Esophagus (tissue), 2 donors: ENCODE data around the gene PHC2. TPM values are rescaled to one million over a fixed set of nuclear protein-coding genes. Genes with fewer than 3 reads are reported as not detected.
A peak's percentile ranks its signal among the peaks of the same experiment; 100 is the strongest.
"Not testable (repeated sequence)": the region's sequence is repeated elsewhere in the genome, so short reads cannot be mapped to it uniquely, and the experiment has no call there.

Experiments
- H3K27ac ChIP-seq, 2 donors: one replicate each; pipeline ENCODE4 v1.5.1; 2013; ENCODE audit warnings: low read depth in 2 of 2, mild to moderate bottlenecking in 2 of 2, inconsistent platforms in 1 of 2, low read length in 1 of 2, moderate library complexity in 1 of 2
- H3K27me3 ChIP-seq, 2 donors: one replicate each; pipeline ENCODE4 v1.6.1; 2013; ENCODE audit warnings: low read length in 2 of 2, control low read depth in 1 of 2, mild to moderate bottlenecking in 1 of 2; ENCODE audit not compliant: insufficient read depth in 2 of 2, control insufficient read depth in 1 of 2
- H3K36me3 ChIP-seq, 2 donors: one replicate each; pipeline ENCODE4 v1.6.1; 2013; ENCODE audit warnings: low read length in 1 of 2; ENCODE audit not compliant: control insufficient read depth in 2 of 2, insufficient read depth in 2 of 2
- H3K4me1 ChIP-seq, 2 donors: one replicate each; pipeline ENCODE4 v1.6.1; 2013; ENCODE audit warnings: low read length in 1 of 2; ENCODE audit not compliant: control insufficient read depth in 2 of 2, insufficient read depth in 2 of 2
- H3K4me3 ChIP-seq, 2 donors: one replicate each; pipeline ENCODE4 v1.5.1; 2013; ENCODE audit warnings: low read length in 2 of 2, mild to moderate bottlenecking in 2 of 2, low read depth in 1 of 2, moderate library complexity in 1 of 2
- H3K9me3 ChIP-seq, 2 donors: one replicate each; pipeline ENCODE4 v1.6.1; 2013; ENCODE audit warnings: mild to moderate bottlenecking in 2 of 2, low read depth in 1 of 2, low read length in 1 of 2, moderate library complexity in 1 of 2; ENCODE audit not compliant: control insufficient read depth in 2 of 2, insufficient read depth in 1 of 2
- WGBS, 2 donors: extraction: QIAGEN DNeasy Blood & Tissue Kit; methylation state at CpG; one replicate each; pipeline ENCODE4 v1.1.7; 2013; 5-methylcytosine and 5-hydroxymethylcytosine counted together
- polyA plus RNA-seq, 2 donors: library from polyadenylated mRNA; stranded (reverse); fragments of 200-250 nt; gene quantifications; one replicate each; pipeline ENCODE4 v1.2.3, GENCODE V29; 2013
- donor health status: healthy with polysubstance abuse.
- donor health status: Bipolar disorder and iron deficiency.

The PHC2 gene
- polyA plus RNA-seq, 2 donors: 28.0 to 46.4 TPM

DNA sequence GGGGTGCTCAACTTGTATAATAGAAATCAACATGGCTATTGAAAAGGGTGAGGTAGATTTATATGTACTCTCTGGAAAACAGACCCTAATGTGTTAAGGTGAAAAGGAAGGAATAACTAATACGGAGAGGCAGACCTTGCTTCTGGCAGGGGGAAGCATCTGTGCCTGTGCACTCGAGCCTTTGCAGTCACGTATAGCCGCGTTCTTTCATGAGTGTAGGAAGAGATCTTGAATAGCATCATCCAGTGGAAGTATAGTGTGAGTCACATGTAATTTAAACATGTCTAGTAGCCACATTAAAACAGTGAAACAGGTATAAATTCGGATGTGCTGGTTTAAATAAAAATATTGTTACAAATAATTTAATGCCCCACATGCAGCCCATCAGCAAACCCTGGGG, 112.9 kb downstream of the PHC2 start:
- Histone ChIP-seq H3K4me3 (no peak overlapping the region), H3K4me1 (no peaks in the 10 kb centered on the region), H3K27ac (no peak overlapping the region), H3K36me3 (peaks cover 0 to 3% of the 10 kb centered on the region in 2 donors), H3K27me3 (no peaks in the 10 kb centered on the region), H3K9me3 (no peaks in the 10 kb centered on the region)
- 67 to 73% methylated on average over 6 of the region's 6 CpGs for WGBS, 2 donors

DNA sequence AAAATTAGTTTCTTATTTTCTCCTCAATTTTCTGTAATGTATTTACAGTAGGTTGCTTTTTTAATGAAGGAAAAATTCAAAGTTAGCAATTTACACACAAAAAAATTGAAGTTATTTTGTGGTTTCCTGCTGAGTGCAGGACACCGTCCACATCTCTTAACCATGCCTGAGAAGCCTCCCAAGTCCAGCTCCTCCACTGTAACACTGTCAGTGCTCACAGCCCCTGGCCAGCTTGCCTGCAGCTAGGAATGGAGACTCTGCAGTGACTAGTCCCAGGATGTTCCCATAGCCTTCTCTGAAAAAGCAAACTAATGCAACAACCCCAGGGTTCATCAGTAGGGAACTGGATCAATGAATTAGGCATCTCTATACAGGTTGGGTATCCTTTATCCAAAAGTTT, 113.5 kb downstream of the PHC2 start:
- Histone ChIP-seq H3K27me3 (no peaks in the 10 kb centered on the region), H3K4me1 (no peaks in the 10 kb centered on the region), H3K27ac (no peak overlapping the region), H3K4me3 (no peak overlapping the region), H3K9me3 (no peaks in the 10 kb centered on the region), H3K36me3 (no peaks in the 10 kb centered on the region)
- 67 to 74% methylated on average over 1 of the region's 1 CpG for WGBS, 2 donors

DNA sequence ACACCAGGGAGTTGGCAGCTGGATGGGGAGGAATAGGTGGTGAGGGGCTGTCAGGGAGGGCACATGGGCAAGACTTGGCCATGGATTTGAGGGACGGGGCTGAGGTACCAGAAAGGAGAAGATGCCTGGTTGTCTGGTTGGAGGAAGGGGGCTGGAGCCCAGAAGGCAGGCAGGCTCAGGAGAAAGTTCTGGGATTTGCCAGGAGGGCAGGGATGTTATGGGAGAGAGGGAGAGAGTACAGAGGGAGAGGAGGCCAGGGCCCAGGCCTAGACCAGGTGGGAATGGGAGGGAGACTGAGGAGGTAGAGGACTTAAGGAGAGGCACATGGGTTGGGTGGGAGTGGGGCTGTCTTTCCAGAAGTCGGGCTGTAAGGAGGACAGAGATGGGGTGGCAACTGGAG, 114.3 kb downstream of the PHC2 start:
- Histone ChIP-seq H3K36me3 (no peaks in the 10 kb centered on the region), H3K4me3 (no peak overlapping the region), H3K4me1 (no peaks in the 10 kb centered on the region), H3K9me3 (no peaks in the 10 kb centered on the region), H3K27me3 (no peaks in the 10 kb centered on the region), H3K27ac (no peak overlapping the region)
- WGBS, 2 donors: 71 to 83% methylated on average over 2 of the region's 2 CpGs

DNA sequence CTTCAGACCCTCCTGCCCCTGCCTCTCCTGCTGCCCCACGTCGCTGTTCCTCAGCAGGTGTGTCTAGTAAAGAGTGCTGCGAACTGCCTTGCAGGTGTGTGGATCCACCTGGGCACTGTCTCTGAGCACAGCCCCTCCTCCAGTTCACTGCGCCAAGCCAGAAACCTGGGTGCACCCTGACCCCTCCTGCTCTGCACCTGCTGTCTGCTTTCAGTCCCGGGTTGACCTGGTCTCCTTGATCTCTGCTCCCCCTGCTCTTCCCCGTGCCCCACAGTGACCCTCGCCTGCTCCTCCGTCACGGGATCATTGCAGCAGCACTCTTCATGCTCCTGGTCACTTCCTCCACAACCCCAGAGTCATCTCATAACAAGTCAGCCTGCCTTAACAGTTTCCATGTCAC, 116.5 kb downstream of the PHC2 start:
- H3K27me3 ChIP-seq: no peaks in the 10 kb centered on the region
- H3K9me3 ChIP-seq: no peaks in the 10 kb centered on the region
- no peaks in the 10 kb centered on the region for H3K36me3 ChIP-seq
- peaks cover 0 to 3% of the 10 kb centered on the region in 2 donors for H3K4me1 ChIP-seq
- no peak overlapping the region for H3K27ac ChIP-seq
- WGBS, 2 donors: 81 to 92% methylated on average over 9 of the region's 9 CpGs
- H3K4me3 ChIP-seq: no peak overlapping the region

DNA sequence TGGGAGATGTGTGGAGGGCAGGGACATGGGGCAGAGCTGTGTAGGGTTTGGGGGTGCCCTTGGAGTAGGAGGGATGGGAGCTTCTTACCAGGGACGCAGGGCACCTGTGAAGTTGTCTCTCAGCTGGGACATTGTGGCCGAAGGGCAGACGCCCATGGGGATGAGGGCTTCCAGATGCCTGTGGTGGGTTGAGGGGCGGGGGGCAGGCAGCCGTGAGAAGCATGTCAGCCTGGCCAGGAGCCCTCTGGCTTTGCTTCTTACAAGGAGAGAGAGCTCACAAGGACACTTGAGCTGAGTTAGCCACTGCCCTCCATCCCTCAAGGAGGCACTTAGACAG, 118.5 kb downstream of the PHC2 start:
- Histone ChIP-seq H3K4me3 (no peak overlapping the region), H3K36me3 (no peaks in the 10 kb centered on the region), H3K27me3 (no peaks in the 10 kb centered on the region), H3K9me3 (no peaks in the 10 kb centered on the region), H3K27ac (no peak overlapping the region), H3K4me1 (peaks cover 0 to 3% of the 10 kb centered on the region in 2 donors)
- 86 to 93% methylated on average over 5 of the region's 5 CpGs for WGBS, 2 donors

DNA sequence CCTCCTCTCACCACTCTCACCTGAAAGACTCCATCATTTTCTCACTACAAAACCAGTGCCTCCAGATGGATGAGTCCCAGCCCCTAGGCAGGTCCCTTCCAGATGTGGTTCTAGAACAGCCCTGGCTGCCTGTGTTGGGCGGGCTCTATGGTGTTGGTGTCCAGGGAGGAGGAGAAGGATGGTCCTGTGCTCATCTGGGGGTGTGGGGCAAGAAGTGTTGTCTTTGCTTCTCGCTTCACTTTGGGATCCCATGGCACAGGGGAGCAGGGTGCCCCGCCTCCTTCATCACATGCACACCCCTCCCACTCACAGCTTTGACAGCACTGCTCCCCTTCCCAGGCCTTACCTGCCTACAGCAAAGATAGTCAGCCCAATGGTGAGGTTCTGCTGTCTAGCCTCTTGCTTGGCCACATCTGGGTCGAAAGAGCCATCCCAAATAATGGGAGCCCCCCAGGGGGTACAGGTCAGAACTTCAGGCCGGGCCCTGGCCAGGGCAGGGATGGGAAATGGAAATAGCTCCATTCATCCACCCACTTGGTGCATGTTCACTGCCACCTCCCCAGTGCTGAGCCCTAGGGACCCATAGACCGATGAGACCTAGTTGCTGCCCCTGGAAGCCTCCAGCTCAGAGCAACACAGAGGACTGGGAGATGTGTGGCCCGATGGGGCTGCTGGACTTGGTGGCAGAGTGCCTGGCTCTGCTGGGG, 119.0 kb downstream of the PHC2 start:
- Histone ChIP-seq H3K4me3 (no peak overlapping the region), H3K27ac (no peak overlapping the region), H3K4me1 (peaks cover 0 to 8% of the 10 kb centered on the region in 2 donors), H3K27me3 (no peaks in the 10 kb centered on the region), H3K9me3 (no peaks in the 10 kb centered on the region), H3K36me3 (no peaks in the 10 kb centered on the region)
- WGBS, 2 donors: 86 to 87% methylated on average over 7 of the region's 7 CpGs

DNA sequence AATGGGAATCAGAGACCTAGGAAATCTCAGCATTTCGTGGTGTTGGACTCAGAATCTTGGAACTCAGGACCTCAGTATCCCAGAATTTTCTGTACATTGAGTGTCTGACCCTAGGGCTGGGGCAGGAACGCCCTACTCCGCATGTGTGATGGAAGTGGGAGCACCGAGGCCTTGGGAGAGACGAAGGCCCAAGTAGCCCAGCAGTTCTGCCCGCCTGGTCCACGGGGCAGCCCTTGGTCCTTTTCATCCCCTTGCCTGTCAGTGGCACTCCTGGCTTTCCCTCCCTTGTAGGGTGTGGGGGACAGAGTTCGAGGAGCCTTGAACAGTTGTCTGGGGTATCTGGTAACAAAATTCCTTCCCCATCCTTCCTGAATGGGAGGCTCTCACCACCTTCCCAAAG, 120.2 kb downstream of the PHC2 start:
- H3K27me3 ChIP-seq: no peaks in the 10 kb centered on the region
- H3K27ac ChIP-seq: no peak overlapping the region
- 79 to 91% methylated on average over 8 of the region's 8 CpGs for WGBS, 2 donors
- no peaks in the 10 kb centered on the region for H3K36me3 ChIP-seq
- H3K4me3 ChIP-seq: no peak overlapping the region
- H3K9me3 ChIP-seq: no peaks in the 10 kb centered on the region
- peaks cover 2 to 10% of the 10 kb centered on the region in 2 donors for H3K4me1 ChIP-seq

DNA sequence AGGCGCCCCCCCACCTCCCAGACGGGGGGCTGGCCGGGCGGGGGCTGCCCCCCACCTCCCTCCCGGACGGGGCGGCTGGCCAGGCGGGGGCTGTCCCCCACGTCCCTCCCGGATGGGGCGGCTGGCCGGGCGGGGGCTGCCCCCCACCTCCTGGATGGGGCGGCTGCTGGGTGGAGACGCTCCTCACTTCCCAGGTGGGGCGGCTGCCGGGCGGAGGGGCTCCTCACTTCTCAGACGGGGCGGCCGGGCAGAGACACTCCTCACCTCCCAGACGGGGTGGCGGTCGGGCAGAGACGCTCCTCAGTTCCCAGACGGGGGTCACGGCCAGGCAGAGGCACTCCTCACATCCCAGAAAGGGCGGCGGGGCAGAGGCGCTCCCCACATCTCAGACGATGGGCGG, 121.5 kb downstream of the PHC2 start:
- H3K27me3 ChIP-seq, H3K36me3 ChIP-seq, H3K9me3 ChIP-seq, H3K27ac ChIP-seq, H3K4me3 ChIP-seq: not testable (repeated sequence)
- H3K4me1 ChIP-seq: peaks cover 2 to 10% of the 10 kb centered on the region in 2 donors
- WGBS, 2 donors: 92 to 96% methylated on average over 19 to 32 of the region's 32 CpGs

DNA sequence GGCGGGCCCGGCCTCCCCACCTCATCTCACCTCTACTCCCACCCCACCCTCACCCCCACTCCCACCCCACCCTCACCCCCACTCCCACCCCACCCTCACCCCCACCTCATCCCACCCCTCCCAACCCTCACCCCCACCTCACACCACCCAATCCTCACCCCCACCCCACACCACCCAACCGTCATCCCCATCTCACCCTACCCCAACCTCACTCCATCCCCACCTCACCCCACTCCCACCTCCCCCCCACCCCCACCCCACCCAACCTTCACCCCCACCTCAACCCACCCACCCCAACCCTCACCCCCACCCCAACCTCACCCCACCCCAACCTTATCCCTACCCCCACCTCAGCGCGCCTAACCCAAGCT, 123.4 kb downstream of the PHC2 start:
- no peaks in the 10 kb centered on the region for H3K27me3 ChIP-seq
- 73 to 75% methylated on average over 5 of the region's 5 CpGs for WGBS, 2 donors
- peaks cover 2 to 10% of the 10 kb centered on the region in 2 donors for H3K4me1 ChIP-seq
- H3K36me3 ChIP-seq: no peaks in the 10 kb centered on the region
- no peak overlapping the region for H3K4me3 ChIP-seq
- H3K9me3 ChIP-seq: no peaks in the 10 kb centered on the region
- no peak overlapping the region for H3K27ac ChIP-seq

DNA sequence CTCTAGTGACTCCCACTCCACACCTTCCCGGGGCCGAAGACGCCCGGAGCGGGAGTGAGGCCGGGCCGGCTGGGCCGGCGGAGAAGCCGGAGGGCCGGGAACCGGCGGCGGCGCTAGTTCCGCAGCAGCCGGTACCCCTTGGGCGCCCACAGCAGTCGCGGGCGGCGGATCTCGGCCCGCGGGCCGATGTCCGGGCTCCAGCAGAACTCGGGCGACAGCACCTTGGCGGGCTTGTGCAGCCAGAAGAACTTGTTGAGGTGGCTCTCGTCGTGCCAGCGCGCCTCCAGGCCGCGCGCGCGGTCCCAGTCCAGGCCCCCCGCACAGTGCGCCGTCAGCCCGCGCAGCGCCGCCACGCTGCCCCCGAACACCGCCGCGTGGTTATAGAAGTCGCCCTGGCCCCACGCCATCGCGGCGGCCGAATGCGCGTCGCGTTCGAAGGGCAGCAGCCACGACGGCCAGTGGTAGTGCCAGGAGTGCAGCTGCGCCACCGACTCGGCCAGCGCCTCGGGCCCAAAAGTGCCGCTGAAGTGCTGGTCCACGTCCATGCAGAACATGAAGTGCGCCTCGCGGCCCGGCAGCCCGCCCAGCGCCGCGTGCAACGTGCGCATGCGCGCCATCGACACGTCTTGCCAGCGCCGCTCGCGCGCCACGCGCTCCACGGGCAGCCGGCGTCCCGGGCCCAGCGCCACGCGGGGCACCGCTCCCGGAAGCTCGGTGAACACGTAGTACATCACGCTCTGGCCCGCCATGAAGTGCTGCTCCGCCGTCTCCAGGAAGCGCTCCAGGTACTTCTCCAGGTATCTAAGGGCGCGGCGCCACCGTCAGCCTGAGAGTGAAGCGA, 124.0 kb downstream of the PHC2 start:
- Histone ChIP-seq H3K9me3 (no peaks in the 10 kb centered on the region), H3K36me3 (no peaks in the 10 kb centered on the region), H3K27ac (peak overlapping the region in 1 of 2 donors; percentile 16), H3K4me3 (peak overlapping the region; percentile 32), H3K4me1 (peaks cover 2 to 10% of the 10 kb centered on the region in 2 donors), H3K27me3 (no peaks in the 10 kb centered on the region)
- WGBS, 2 donors: 16 to 18% methylated on average over 111 to 113 of the region's 113 CpGs
